ENCODE measurements around the gene ONECUT2.
"Not testable (repeated sequence)": the region's sequence is repeated elsewhere in the genome, so short reads cannot be mapped to it uniquely, and the experiment has no call there.

ONECUT2 gene

GRCh38 chr18:57434536-57435494 is at the start of gene ONECUT2:
TSS of gene ONECUT2 (plus strand) at chr18:57435374. CDS start at chr18:57435717, 343 bp downstream.
- peak; percentile 34 for DNase-seq (ENCODE audit: low read depth)

- DNase-seq (ENCODE audit: low read depth), result no peak
Measured at GRCh38 chr18:57389271-57389670, 45.9 kb upstream of the ONECUT2 start.

- DNase-seq (ENCODE audit: low read depth), result no peak
Measured at GRCh38 chr18:57390044-57390443, 45.1 kb upstream of the ONECUT2 start.

- DNase-seq (ENCODE audit: low read depth), result not testable (repeated sequence)
Measured at GRCh38 chr18:57394749-57395148, 40.4 kb upstream of the ONECUT2 start.

- not testable (repeated sequence) for DNase-seq (ENCODE audit: low read depth)
Measured at GRCh38 chr18:57396831-57397230, 38.3 kb upstream of the ONECUT2 start.

- no peak for DNase-seq (ENCODE audit: low read depth)
Measured at GRCh38 chr18:57397440-57398132, 37.6 kb upstream of the ONECUT2 start.

- no peak for DNase-seq (ENCODE audit: low read depth)
Measured at GRCh38 chr18:57404345-57404744, 30.8 kb upstream of the ONECUT2 start.

- DNase-seq (ENCODE audit: low read depth), result no peak
Measured at GRCh38 chr18:57409650-57410049, 25.5 kb upstream of the ONECUT2 start.

- DNase-seq (ENCODE audit: low read depth), result no peak
Measured at GRCh38 chr18:57410749-57411148, 24.4 kb upstream of the ONECUT2 start.

GRCh38 chr18:57416542-57416941 is 18.6 kb upstream of the ONECUT2 start:
- no peak for DNase-seq (ENCODE audit: low read depth)

- no peak for DNase-seq (ENCODE audit: low read depth)
Measured at GRCh38 chr18:57422313-57422872, 12.8 kb upstream of the ONECUT2 start.

GRCh38 chr18:57423821-57424220 is 11.4 kb upstream of the ONECUT2 start:
- no peak for DNase-seq (ENCODE audit: low read depth)

- DNase-seq (ENCODE audit: low read depth), result no peak
Measured at GRCh38 chr18:57425096-57425495, 10.1 kb upstream of the ONECUT2 start.

GRCh38 chr18:57426187-57426586 is 9.0 kb upstream of the ONECUT2 start:
- DNase-seq (ENCODE audit: low read depth), result no peak

GRCh38 chr18:57427429-57428201 is 7.6 kb upstream of the ONECUT2 start:
- no peak for DNase-seq (ENCODE audit: low read depth)

GRCh38 chr18:57428221-57429150 is 6.7 kb upstream of the ONECUT2 start:
- no peak for DNase-seq (ENCODE audit: low read depth)

- no peak for DNase-seq (ENCODE audit: low read depth)
Measured at GRCh38 chr18:57429167-57430078, 5.8 kb upstream of the ONECUT2 start.

- DNase-seq (ENCODE audit: low read depth), result no peak
Measured at GRCh38 chr18:57430079-57431001, 4.8 kb upstream of the ONECUT2 start.

- no peak for DNase-seq (ENCODE audit: low read depth)
Measured at GRCh38 chr18:57431002-57431382, 4.2 kb upstream of the ONECUT2 start.

Data from stimulated activated CD8-positive, alpha-beta memory T cell treated with anti-CD3 and anti-CD28 coated beads, Interleukin-7, amount 100 ng/mL, for 24 hours (primary cell).